SK-N-SH (cell line): ENCODE results near the gene INPP5K. TPM values are rescaled to one million over a fixed set of nuclear protein-coding genes. Genes with fewer than 3 reads are reported as not detected.

Source experiments
- CTCF ChIA-PET: fragments of 300-600, 350-600 bp; formaldehyde crosslinking; extraction: SDS; loops from one replicate; lab custom pipeline; 2021; lab: Yijun Ruan, JAX
- POLR2A ChIA-PET: fragments of 350-600 bp; sonication (Branson Sonifier 250); formaldehyde crosslinking; extraction: SDS; loops from one replicate; lab custom pipeline; 2020; ENCODE audit warnings: antibody characterized with exemption, inconsistent platforms; lab: Yijun Ruan, JAX
- DNase-seq: peaks from one replicate; pipeline ENCODE4 v3.0.0; 2012
- H2AFZ ChIP-seq: fragments of 200-600 bp; sonication (generic); 2 replicates; pipeline ENCODE4 v1.8.1; 2016; ENCODE audit warnings: antibody characterized with exemption, mild to moderate bottlenecking, low read depth
- H3F3A ChIP-seq: fragments of 200-600 bp; sonication (generic); replicated peaks from 2 replicates; pipeline ENCODE3; 2016; ENCODE audit warnings: antibody characterized with exemption, mild to moderate bottlenecking; ENCODE audit not compliant: insufficient read depth
- H3K27ac ChIP-seq, 2 experiments: fragments of 200-500 bp in 1 of 2; fragments of 200-600 bp in 1 of 2; sonication (Bioruptor generic) in 1 of 2; sonication (generic), shearing (Covaris generic) in 1 of 2; 2 replicates each; pipeline versions ENCODE4 v1.5.1 to v1.6.1; 2014 to 2016; ENCODE audit warnings: low read depth in 2 of 2, inconsistent platforms in 1 of 2, low read length in 1 of 2, mild to moderate bottlenecking in 1 of 2, mixed read lengths in 1 of 2
- H3K27me3 ChIP-seq: fragments of 200-600 bp; sonication (generic), shearing (Covaris generic); 2 replicates; pipeline ENCODE4 v1.6.1; 2016; ENCODE audit warnings: mixed run types; ENCODE audit not compliant: insufficient read depth
- H3K36me3 ChIP-seq, 2 experiments: fragments of 200-500 bp in 1 of 2; fragments of 200-600 bp in 1 of 2; sonication (Bioruptor generic) in 1 of 2; sonication (generic) in 1 of 2; replicated peaks in 1 of 2; 2 replicates each; pipeline versions ENCODE3 to v1.5.1; 2014 to 2016; ENCODE audit warnings: low read length in 1 of 2, mild to moderate bottlenecking in 1 of 2; ENCODE audit not compliant: insufficient read depth in 2 of 2, control insufficient read depth in 1 of 2
- H3K4me1 ChIP-seq, 2 experiments: fragments of 200-500 bp in 1 of 2; fragments of 200-600 bp in 1 of 2; sonication (Bioruptor generic) in 1 of 2; sonication (generic), shearing (Covaris generic) in 1 of 2; 2 replicates each; pipeline versions ENCODE4 v1.5.1 to v1.6.1; 2014 to 2016; ENCODE audit warnings: low read depth in 1 of 2, low read length in 1 of 2, mixed run types in 1 of 2; ENCODE audit not compliant: insufficient read depth in 2 of 2, control insufficient read depth in 1 of 2
- H3K4me2 ChIP-seq: fragments of 200-600 bp; sonication (generic), shearing (Covaris generic); 2 replicates; pipeline ENCODE4 v1.6.1; 2017; ENCODE audit warnings: mixed run types
- H3K4me3 ChIP-seq, 2 experiments: fragments of 200-500 bp in 1 of 2; fragments of 200-600 bp in 1 of 2; sonication (Bioruptor generic) in 1 of 2; sonication (generic), shearing (Covaris generic) in 1 of 2; 2 replicates each; pipeline versions ENCODE4 v1.5.1 to v1.8.1; 2014 to 2016; ENCODE audit warnings: low read depth in 2 of 2, inconsistent platforms in 1 of 2, low read length in 1 of 2, mild to moderate bottlenecking in 1 of 2, mixed read lengths in 1 of 2, moderate library complexity in 1 of 2
- H3K79me2 ChIP-seq: fragments of 200-600 bp; sonication (generic); 2 replicates; pipeline ENCODE4 v1.8.1; 2017; ENCODE audit warnings: mild to moderate bottlenecking; ENCODE audit not compliant: insufficient read depth
- H3K9ac ChIP-seq: fragments of 200-600 bp; sonication (generic); 2 replicates; pipeline ENCODE4 v1.6.1; 2017; ENCODE audit warnings: mixed run types
- H3K9me2 ChIP-seq: fragments of 200-600 bp; sonication (generic); 2 replicates; pipeline ENCODE4 v1.6.1; 2017; ENCODE audit warnings: mixed run types
- H3K9me3 ChIP-seq: fragments of 200-600 bp; sonication (generic); 2 replicates; pipeline ENCODE4 v1.6.1; 2017; ENCODE audit warnings: mixed run types, mild to moderate bottlenecking, moderate library complexity
- H4K20me1 ChIP-seq: fragments of 200-600 bp; sonication (generic); 2 replicates; pipeline ENCODE4 v1.6.1; 2017; ENCODE audit warnings: mild to moderate bottlenecking, mixed run types; ENCODE audit not compliant: insufficient read depth
- CHD2 ChIP-seq: fragments of 150-350 bp; IDR thresholded peaks from 2 replicates; pipeline ENCODE4 v1.6.1; 2018; ENCODE audit warnings: low read length; ENCODE audit not compliant: partially characterized antibody
- EP300 ChIP-seq, 2 experiments: IDR thresholded peaks; 2 replicates each; pipeline versions ENCODE4 v1.4.0 to v1.6.1; 2012; ENCODE audit warnings: borderline replicate concordance in 1 of 2, low read depth in 1 of 2, low read length in 1 of 2
- FOXM1 ChIP-seq: IDR thresholded peaks from 2 replicates; pipeline ENCODE4 v1.4.0; 2012; ENCODE audit warnings: low read depth, mild to moderate bottlenecking
- MEF2A ChIP-seq: IDR thresholded peaks from 2 replicates; pipeline ENCODE4 v1.4.0; 2012; ENCODE audit warnings: low read depth, borderline replicate concordance
- MXI1 ChIP-seq: IDR thresholded peaks from 2 replicates; pipeline ENCODE4 v1.6.1; 2012; ENCODE audit warnings: mild to moderate bottlenecking, low read depth, low read length, improper control_type of control experiment
- PBX3 ChIP-seq: IDR thresholded peaks from 2 replicates; pipeline ENCODE4; 2012
- RCOR1 ChIP-seq: fragments of 150-350 bp; IDR thresholded peaks from 2 replicates; pipeline ENCODE4 v1.6.1; 2017; ENCODE audit warnings: antibody characterized with exemption, low read length
- RXRA ChIP-seq: IDR thresholded peaks from 2 replicates; pipeline ENCODE4 v1.4.0; 2012; ENCODE audit warnings: low read depth, mild to moderate bottlenecking, borderline replicate concordance
- TAF1 ChIP-seq: IDR thresholded peaks from 2 replicates; pipeline ENCODE4 v1.6.1; 2012; ENCODE audit warnings: low read depth, mild to moderate bottlenecking, low read length, moderate library complexity, borderline replicate concordance
- USF1 ChIP-seq: IDR thresholded peaks from 2 replicates; pipeline ENCODE4 v1.4.0; 2012; ENCODE audit warnings: low read depth, borderline replicate concordance
- WGBS: methylation state at CpG from one replicate; pipeline ENCODE4 v1.1.6; 2017; ENCODE audit warnings: low lambda C conversion rate; 5-methylcytosine and 5-hydroxymethylcytosine counted together
- polyA plus RNA-seq, 3 experiments: library from polyadenylated mRNA; depleted of rRNA; stranded (reverse); fragments of >200 nt; gene quantifications; 2 replicates each; pipeline ENCODE4 v1.2.3, GENCODE V29; 2012

INPP5K gene
- polyA plus RNA-seq, 1 of the 3 experiments (the other 2 are of a cell fraction), result 26.2 TPM

GRCh38 chr17:1467258-1467657 lies 49.2 kb downstream of the INPP5K start:
- ChIA-PET POLR2A (no interaction called here), CTCF (no interaction called here)
- Histone ChIP-seq H3K36me3 (peaks cover 8 to 30% of the 10 kb centered on the region in 2 experiments), H3K27me3 (no peaks in the 10 kb centered on the region), H4K20me1 (no peaks in the 10 kb centered on the region), H3K79me2 (no peaks in the 10 kb centered on the region; the same call in 1 of the 2 replicates), H3K4me2 (no peak overlapping the region), H3F3A (no peaks in the 10 kb centered on the region), H2AFZ (no peak overlapping the region), H3K9me3 (no peaks in the 10 kb centered on the region), H3K9ac (no peak overlapping the region), H3K9me2 (no peaks in the 10 kb centered on the region), H3K4me1 (no peaks in the 10 kb centered on the region), H3K27ac (no peak overlapping the region), H3K4me3 (no peak overlapping the region)
- 96% methylated on average over 5 of the region's 16 CpGs for WGBS
- TF ChIP-seq RXRA (no peak), PBX3 (no peak), RCOR1 (no peak), CHD2 (no peak), MXI1 (no peak)
- peak; percentile 27 for DNase-seq

GRCh38 chr17:1464186-1464585 lies 52.2 kb downstream of the INPP5K start:
- no peak overlapping the region for H2AFZ ChIP-seq
- no peaks in the 10 kb centered on the region for H3K9me3 ChIP-seq
- H3K4me3 ChIP-seq, result no peak overlapping the region
- H3K79me2 ChIP-seq, result no peaks in the 10 kb centered on the region; the same call in 1 of the 2 replicates
- H3F3A ChIP-seq, result peaks cover 9% of the 10 kb centered on the region
- H3K9ac ChIP-seq, result no peak overlapping the region
- no peak overlapping the region for H3K4me2 ChIP-seq
- peaks cover 0 to 5% of the 10 kb centered on the region in 2 experiments; a peak in 1 of 4 replicates for H3K4me1 ChIP-seq
- 95% methylated on average over 8 of the region's 8 CpGs for WGBS
- peaks cover 0 to 15% of the 10 kb centered on the region in 2 experiments for H3K36me3 ChIP-seq
- no peaks in the 10 kb centered on the region for H4K20me1 ChIP-seq
- H3K9me2 ChIP-seq, result no peaks in the 10 kb centered on the region
- DNase-seq, result peak; percentile 20
- H3K27ac ChIP-seq, result no peak overlapping the region
- ChIA-PET POLR2A (no interaction called here), CTCF (no interaction called here)
- TF ChIP-seq USF1, result no peak
- no peak for TF ChIP-seq FOXM1
- no peak for TF ChIP-seq MXI1
- TF ChIP-seq MEF2A, result no peak
- no peak for TF ChIP-seq RCOR1
- TF ChIP-seq TAF1, result no peak
- TF ChIP-seq EP300 (IDR thresholded peaks at IDR 0.05; ENCODE audit: borderline replicate concordance in 1 of 2, low read depth in 1 of 2, low read length in 1 of 2), result no peak
- TF ChIP-seq PBX3, result no peak
- H3K27me3 ChIP-seq, result no peaks in the 10 kb centered on the region
